ENCODE results near the gene AQP10. TPM values are rescaled to one million over a fixed set of nuclear protein-coding genes. Genes with fewer than 3 reads are reported as not detected.

Gene AQP10
- total RNA-seq, 1 donor = not detected

GRCh38 chr1:154342132-154342531 lies 21.2 kb downstream of the AQP10 start:
- Histone ChIP-seq H3K36me3 (ENCODE audit: insufficient read depth, low read length) (peaks cover 93% of the 10 kb centered on the region), H3K9me3 (ENCODE audit: low read depth, low read length) (no peaks in the 10 kb centered on the region), H3K4me3 (ENCODE audit: insufficient read depth, low read length) (no peak overlapping the region), H3K27me3 (ENCODE audit: insufficient read depth, low read length) (no peaks in the 10 kb centered on the region), H2AFZ (ENCODE audit: low read length) (no peak overlapping the region), H3K4me1 (ENCODE audit: insufficient read depth, low read length) (no peaks in the 10 kb centered on the region), H3K79me2 (ENCODE audit: insufficient read depth, low read length) (peaks cover 9% of the 10 kb centered on the region), H3K4me2 (ENCODE audit: insufficient read depth, low read length) (no peak overlapping the region), H3K27ac (ENCODE audit: low read depth, low read length) (no peak overlapping the region), H4K20me1 (ENCODE audit: insufficient read depth, low read length) (peaks cover 35% of the 10 kb centered on the region)
- TF ChIP-seq CTCF (IDR thresholded peaks at IDR 0.05; ENCODE audit: extremely low read depth, low read depth, low read length) = no peak
- DNase-seq (ENCODE audit: insufficient read length, low spot score, missing footprints) = no peak

- Histone ChIP-seq H3K27me3 (ENCODE audit: insufficient read depth, low read length) (no peaks in the 10 kb centered on the region), H3K4me1 (ENCODE audit: insufficient read depth, low read length) (no peaks in the 10 kb centered on the region), H3K9me3 (ENCODE audit: low read depth, low read length) (no peaks in the 10 kb centered on the region), H4K20me1 (ENCODE audit: insufficient read depth, low read length) (peaks cover 32% of the 10 kb centered on the region), H3K36me3 (ENCODE audit: insufficient read depth, low read length) (peaks cover 89% of the 10 kb centered on the region), H3K4me2 (ENCODE audit: insufficient read depth, low read length) (no peak overlapping the region), H2AFZ (ENCODE audit: low read length) (no peak overlapping the region), H3K79me2 (ENCODE audit: insufficient read depth, low read length) (peaks cover 5% of the 10 kb centered on the region), H3K27ac (ENCODE audit: low read depth, low read length) (no peak overlapping the region), H3K4me3 (ENCODE audit: insufficient read depth, low read length) (no peak overlapping the region)
- peak; percentile 26 for DNase-seq (ENCODE audit: insufficient read length, low spot score, missing footprints)
- TF ChIP-seq CTCF (IDR thresholded peaks at IDR 0.05; ENCODE audit: extremely low read depth, low read depth, low read length) = no peak
These were observed 22.1 kb downstream of the AQP10 start for GRCh38 chr1:154342836-154343472.

- DNase-seq (ENCODE audit: insufficient read length, low spot score, missing footprints) = peak; percentile 93
- H2AFZ ChIP-seq (ENCODE audit: low read length) = no peak overlapping the region
- no peak overlapping the region for H3K4me3 ChIP-seq (ENCODE audit: insufficient read depth, low read length)
- H3K27me3 ChIP-seq (ENCODE audit: insufficient read depth, low read length) = no peaks in the 10 kb centered on the region
- H3K79me2 ChIP-seq (ENCODE audit: insufficient read depth, low read length) = no peaks in the 10 kb centered on the region
- H3K4me2 ChIP-seq (ENCODE audit: insufficient read depth, low read length) = no peak overlapping the region
- H3K4me1 ChIP-seq (ENCODE audit: insufficient read depth, low read length) = no peaks in the 10 kb centered on the region
- peak; percentile 78 for TF ChIP-seq CTCF (IDR thresholded peaks at IDR 0.05; ENCODE audit: extremely low read depth, low read depth, low read length)
- peaks cover 30% of the 10 kb centered on the region for H4K20me1 ChIP-seq (ENCODE audit: insufficient read depth, low read length)
- peaks cover 90% of the 10 kb centered on the region for H3K36me3 ChIP-seq (ENCODE audit: insufficient read depth, low read length)
- H3K9me3 ChIP-seq (ENCODE audit: low read depth, low read length) = no peaks in the 10 kb centered on the region
- H3K27ac ChIP-seq (ENCODE audit: low read depth, low read length) = no peak overlapping the region
These were observed 24.3 kb downstream of the AQP10 start for GRCh38 chr1:154344977-154345837.

DNA sequence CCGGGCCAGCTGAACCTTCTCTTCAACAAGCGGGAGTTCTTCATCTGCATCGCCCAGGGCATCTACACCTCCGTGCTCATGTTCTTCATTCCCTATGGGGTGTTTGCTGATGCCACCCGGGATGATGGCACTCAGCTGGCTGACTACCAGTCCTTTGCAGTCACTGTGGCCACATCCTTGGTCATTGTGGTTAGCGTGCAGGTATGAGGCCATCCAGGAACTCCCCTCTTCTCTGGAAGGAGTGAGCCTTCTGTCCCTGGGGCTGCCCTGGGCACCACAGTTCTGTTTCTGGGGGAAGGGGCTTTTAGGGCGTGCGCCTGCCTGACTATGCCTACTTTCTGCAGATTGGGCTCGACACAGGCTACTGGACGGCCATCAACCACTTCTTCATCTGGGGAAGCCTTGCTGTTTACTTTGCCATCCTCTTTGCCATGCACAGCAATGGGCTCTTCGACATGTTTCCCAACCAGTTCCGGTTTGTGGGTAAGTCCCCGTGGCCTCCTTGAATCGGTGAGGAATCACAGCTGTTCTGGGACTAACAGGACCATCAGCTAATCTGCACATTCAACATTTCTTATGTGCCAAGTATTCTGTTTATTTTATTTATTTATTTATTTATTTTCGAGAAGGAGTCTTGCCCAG lies 25.5 kb downstream of the AQP10 start:
- Histone ChIP-seq H3K4me1 (ENCODE audit: insufficient read depth, low read length) (no peaks in the 10 kb centered on the region), H3K27ac (ENCODE audit: low read depth, low read length) (no peak overlapping the region), H3K36me3 (ENCODE audit: insufficient read depth, low read length) (peaks cover 83% of the 10 kb centered on the region), H2AFZ (ENCODE audit: low read length) (no peak overlapping the region), H3K27me3 (ENCODE audit: insufficient read depth, low read length) (no peaks in the 10 kb centered on the region), H3K4me3 (ENCODE audit: insufficient read depth, low read length) (no peak overlapping the region), H4K20me1 (ENCODE audit: insufficient read depth, low read length) (peaks cover 32% of the 10 kb centered on the region), H3K79me2 (ENCODE audit: insufficient read depth, low read length) (no peaks in the 10 kb centered on the region), H3K4me2 (ENCODE audit: insufficient read depth, low read length) (no peak overlapping the region), H3K9me3 (ENCODE audit: low read depth, low read length) (no peaks in the 10 kb centered on the region)
- no peak for TF ChIP-seq CTCF (IDR thresholded peaks at IDR 0.05; ENCODE audit: extremely low read depth, low read depth, low read length)
- peak; percentile 1 for DNase-seq (ENCODE audit: insufficient read length, low spot score, missing footprints)

Measured in osteoblast (primary cell).